ENCODE results near the gene PSMA5.

- TF ChIP-seq CTCF (IDR thresholded peaks at IDR 0.05) (no peak), EZH2 (IDR thresholded peaks at IDR 0.05; ENCODE audit: borderline replicate concordance, insufficient read depth, low read depth, low read length, poor library complexity, severe bottlenecking) (no peak)
Measured at GRCh38 chr1:109393617-109394233, 32.5 kb downstream of the PSMA5 start.

Data from B cell (primary cell).